ENCODE measurements around the gene ZNF750. TPM values are rescaled to one million over a fixed set of nuclear protein-coding genes. Genes with fewer than 3 reads are reported as not detected.

The ZNF750 gene
- total and polyA plus RNA-seq, 12 donors = 0.07 to 0.20 (median 0.11) TPM; not detected in 8

DNA sequence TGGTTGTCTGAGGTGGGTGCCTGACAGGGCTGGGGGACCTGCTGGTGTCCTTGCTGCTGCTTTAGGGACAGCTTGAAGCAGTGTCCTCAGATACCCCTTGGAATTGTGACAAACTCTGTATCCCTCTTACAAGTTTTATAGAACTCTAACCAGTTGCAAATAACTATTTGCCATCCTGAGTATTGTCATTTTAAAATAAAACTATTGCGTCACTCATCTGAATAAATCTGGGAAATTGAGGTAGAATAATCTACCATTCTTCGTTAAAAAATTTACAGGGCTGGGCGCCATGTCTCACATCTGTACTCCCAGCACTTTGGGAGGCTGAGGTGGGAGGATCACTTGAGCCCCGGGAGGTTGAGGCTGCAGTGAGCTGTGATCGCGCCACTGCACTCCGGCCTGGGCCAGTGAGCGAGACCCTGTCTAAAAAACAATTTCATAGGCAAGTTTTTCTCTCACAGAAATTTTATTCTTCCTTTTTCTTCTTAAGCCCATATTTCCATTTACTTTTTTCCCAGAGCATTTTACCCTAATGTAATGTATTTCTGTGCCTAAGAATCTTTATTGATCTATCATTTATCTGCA is 14.2 kb downstream of the ZNF750 start:
- H3K27me3 ChIP-seq = no peaks in the 10 kb centered on the region
- TF ChIP-seq CTCF (IDR thresholded peaks at IDR 0.05) = no peak
- TF ChIP-seq POLR2A (IDR thresholded peaks at IDR 0.05) = no peak
- no peak overlapping the region for H3K27ac ChIP-seq
- intact Hi-C loops (cut with DNase I) = no loop called here
- 97 to 98% (median 98%) methylated on average over 8 of the region's 8 CpGs for WGBS, 4 donors
- no peaks in the 10 kb centered on the region for H3K36me3 ChIP-seq (replicated peaks in 1 of 2)
- H3K9me3 ChIP-seq (replicated peaks in 1 of 3) = no peaks in the 10 kb centered on the region
- H3K4me3 ChIP-seq = no peak overlapping the region
- DNase-seq = no peak
- H3K4me1 ChIP-seq (replicated peaks in 1 of 2) = no peaks in the 10 kb centered on the region

GRCh38 chr17:82823004-82823403 is 16.8 kb downstream of the ZNF750 start:
- DNase-seq = no peak
- Histone ChIP-seq H3K27ac (no peak overlapping the region), H3K4me1 (replicated peaks in 1 of 2) (no peaks in the 10 kb centered on the region), H3K27me3 (no peaks in the 10 kb centered on the region), H3K36me3 (replicated peaks in 1 of 2) (no peaks in the 10 kb centered on the region), H3K4me3 (no peak overlapping the region), H3K9me3 (replicated peaks in 1 of 3) (peaks cover 0 to 7% (median 0%) of the 10 kb centered on the region in 3 donors)
- WGBS, 4 donors = 87 to 94% (median 93%) methylated on average over 3 to 5 of the region's 5 CpGs
- intact Hi-C loops (cut with DNase I) = no loop called here
- TF ChIP-seq CTCF (IDR thresholded peaks at IDR 0.05) = no peak
- TF ChIP-seq POLR2A (IDR thresholded peaks at IDR 0.05) = no peak

GRCh38 chr17:82822281-82822680 is 17.5 kb downstream of the ZNF750 start:
- 93 to 96% (median 94%) methylated on average over 16 of the region's 16 CpGs for WGBS, 4 donors
- H3K27me3 ChIP-seq = no peaks in the 10 kb centered on the region
- DNase-seq = no peak
- H3K4me3 ChIP-seq = no peak overlapping the region
- no peak overlapping the region for H3K27ac ChIP-seq
- no peak for TF ChIP-seq POLR2A (IDR thresholded peaks at IDR 0.05)
- no peak for TF ChIP-seq CTCF (IDR thresholded peaks at IDR 0.05)
- H3K36me3 ChIP-seq (replicated peaks in 1 of 2) = no peaks in the 10 kb centered on the region
- H3K4me1 ChIP-seq (replicated peaks in 1 of 2) = no peaks in the 10 kb centered on the region
- H3K9me3 ChIP-seq (replicated peaks in 1 of 3) = peaks cover 0 to 7% (median 0%) of the 10 kb centered on the region in 3 donors
- intact Hi-C loops (cut with DNase I) = no loop called here

DNA sequence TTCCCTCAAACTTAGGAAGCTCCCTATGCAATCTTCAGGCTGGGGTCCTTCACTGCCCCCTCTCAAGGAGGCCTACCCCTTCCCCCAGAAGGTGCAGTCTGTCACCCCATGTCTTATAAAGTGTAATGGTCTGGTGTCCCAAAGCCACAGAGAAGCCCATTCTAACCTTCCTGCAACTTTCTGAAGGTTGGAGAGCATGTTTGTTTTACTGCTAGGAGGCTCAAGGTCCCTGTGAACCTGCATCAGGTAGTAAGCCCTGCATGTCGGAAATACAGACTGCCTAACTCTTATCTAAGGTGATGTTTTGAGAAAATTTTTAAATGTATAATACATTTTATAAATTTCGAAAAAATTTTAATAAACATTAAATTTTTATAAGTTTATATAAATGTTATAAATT is 18.3 kb downstream of the ZNF750 start:
- intact Hi-C loops (cut with DNase I) = no loop called here
- 92 to 99% (median 96%) methylated on average over 2 of the region's 2 CpGs for WGBS, 4 donors
- no peaks in the 10 kb centered on the region for H3K27me3 ChIP-seq
- TF ChIP-seq POLR2A (IDR thresholded peaks at IDR 0.05) (no peak), CTCF (IDR thresholded peaks at IDR 0.05) (no peak)
- no peaks in the 10 kb centered on the region for H3K36me3 ChIP-seq (replicated peaks in 1 of 2)
- no peak overlapping the region for H3K27ac ChIP-seq
- no peaks in the 10 kb centered on the region for H3K4me1 ChIP-seq (replicated peaks in 1 of 2)
- DNase-seq = no peak
- peaks cover 0 to 7% (median 0%) of the 10 kb centered on the region in 3 donors for H3K9me3 ChIP-seq (replicated peaks in 1 of 3)
- no peak overlapping the region for H3K4me3 ChIP-seq
